GM12864 (cell line): ENCODE data around the gene GALNT10.

Source experiments
- DNase-seq: peaks from one replicate; pipeline ENCODE4 v3.0.0-alpha.2; 2011; ENCODE audit warnings: low read depth
- H3K4me3 ChIP-seq: 2 replicates; pipeline ENCODE4 v1.5.1; 2011; ENCODE audit warnings: mild to moderate bottlenecking, low read depth, low read length, control low read depth
- CTCF ChIP-seq: IDR thresholded peaks from 2 replicates; pipeline ENCODE4 v1.5.1; 2011; ENCODE audit warnings: low read depth, mild to moderate bottlenecking, moderate library complexity, low read length, control low read depth, inconsistent platforms; ENCODE audit errors: missing control alignments

The GALNT10 gene

GRCh38 chr5:154234551-154234950, 44.0 kb downstream of the GALNT10 start:
- no peak overlapping the region for H3K4me3 ChIP-seq
- DNase-seq, result no peak
- no peak for TF ChIP-seq CTCF

GRCh38 chr5:154236011-154236410, 45.5 kb downstream of the GALNT10 start:
- no peak for TF ChIP-seq CTCF
- no peak overlapping the region for H3K4me3 ChIP-seq
- no peak for DNase-seq

GRCh38 chr5:154236536-154237375, 46.2 kb downstream of the GALNT10 start:
- DNase-seq, result no peak
- no peak for TF ChIP-seq CTCF
- H3K4me3 ChIP-seq, result no peak overlapping the region

GRCh38 chr5:154237376-154237743, 46.8 kb downstream of the GALNT10 start:
- H3K4me3 ChIP-seq, result no peak overlapping the region
- no peak for DNase-seq
- TF ChIP-seq CTCF, result no peak

- DNase-seq, result no peak
- no peak for TF ChIP-seq CTCF
- no peak overlapping the region for H3K4me3 ChIP-seq
Observed at GRCh38 chr5:154237946-154238345, 47.4 kb downstream of the GALNT10 start.

- TF ChIP-seq CTCF, result no peak
- no peak overlapping the region for H3K4me3 ChIP-seq
- DNase-seq, result no peak
Observed at GRCh38 chr5:154238776-154239481, 48.4 kb downstream of the GALNT10 start.
